GM12891 (cell line): ENCODE results near the gene EEF1AKMT2.

ENCODE experiments used
- POLR2A ChIP-seq: IDR thresholded peaks from 2 replicates; pipeline ENCODE4 v1.6.1; 2011; ENCODE audit warnings: low read depth, low read length, control low read depth
- POLR2AphosphoS5 ChIP-seq: IDR thresholded peaks from 2 replicates; pipeline ENCODE4 v1.6.1; 2011; ENCODE audit warnings: low read depth, low read length, control low read depth
- TAF1 ChIP-seq: IDR thresholded peaks from 2 replicates; pipeline ENCODE4 v1.6.1; 2011; ENCODE audit warnings: low read depth, low read length, control low read depth

DNA sequence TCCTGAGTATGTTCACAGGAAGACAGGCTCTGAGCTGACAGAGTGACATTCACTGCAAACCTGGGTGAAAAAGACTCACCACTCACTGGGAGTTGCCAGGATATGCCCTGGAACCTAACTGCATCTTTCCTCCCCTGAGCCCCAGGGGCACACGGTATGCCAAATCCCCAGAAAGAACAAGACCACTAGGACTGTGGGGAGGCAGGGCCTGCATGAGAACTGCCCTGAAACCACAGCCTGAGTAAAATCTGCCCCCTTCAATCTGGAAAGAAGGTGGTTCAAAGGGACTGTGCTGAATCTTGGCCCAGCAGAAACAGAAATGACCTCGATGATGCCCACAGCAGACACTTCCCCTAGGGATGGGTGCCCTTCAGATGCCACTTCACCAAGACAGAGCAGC is 54.0 kb downstream of the EEF1AKMT2 start:
- TF ChIP-seq TAF1: no peak
- no peak for TF ChIP-seq POLR2A
- no peak for TF ChIP-seq POLR2AphosphoS5
